HepG2 (cell line): ENCODE measurements around the gene PGS1. TPM values are rescaled to one million over a fixed set of nuclear protein-coding genes. Genes with fewer than 3 reads are reported as not detected.

ENCODE experiments used
- ATAC-seq: fragments of 200-7000 bp; cut with Tn5 transposase; 3 replicates; pipeline ENCODE4 v1.9.1; 2020; ENCODE audit warnings: mild to moderate bottlenecking, moderate library complexity
- BruUV-seq: library from RNA; stranded (reverse); fragments of 400-500 nt; replicated peaks from 2 replicates; lab custom pipeline; 2021; lab: Mats Ljungman, UMichigan
- CTCF ChIA-PET: fragments of 300-600 bp; formaldehyde crosslinking; extraction: SDS; loops from one replicate; lab custom pipeline; 2021; ENCODE audit warnings: low total read pairs, inconsistent platforms, low intra/inter-chr PET ratio; lab: Yijun Ruan, JAX
- POLR2A ChIA-PET: fragments of 350-600 bp; sonication (Branson Sonifier 250); formaldehyde crosslinking; loops from one replicate; lab custom pipeline; 2020; ENCODE audit warnings: antibody characterized with exemption, inconsistent platforms; lab: Yijun Ruan, JAX
- DNase-seq: peaks from one replicate; pipeline ENCODE4 v3.0.0-alpha.2; 2015; ENCODE audit warnings: low spot score
- FAIRE-seq: peaks from 3 replicates; lab custom pipeline; 2011; peaks lifted over from hg19 to GRCh38; lab: Jason Lieb, UNC
- H2AFZ ChIP-seq: one replicate; pipeline ENCODE4 v1.6.1; 2011; ENCODE audit warnings: low read length, inconsistent platforms
- H3K27ac ChIP-seq: fragments of 300-600 bp; 3 replicates; pipeline ENCODE4 v1.8.0; 2011; ENCODE audit warnings: mixed run types, mild to moderate bottlenecking, mixed read lengths, low read length, inconsistent platforms; ENCODE audit not compliant: insufficient read depth; ENCODE audit errors: extremely low read length
- H3K27me3 ChIP-seq, 2 experiments: fragments of 200-600 bp in 1 of 2; 2 replicates in 1 of 2; 3 replicates in 1 of 2; pipeline versions ENCODE4 v1.6.0 to v1.8.0; 2011; ENCODE audit warnings: low read length in 2 of 2, mild to moderate bottlenecking in 2 of 2, moderate library complexity in 2 of 2, inconsistent platforms in 1 of 2; ENCODE audit not compliant: insufficient read depth in 2 of 2, control insufficient read depth in 1 of 2
- H3K36me3 ChIP-seq, 2 experiments: fragments of 200-600 bp in 1 of 2; replicated peaks in 1 of 2; 2 replicates in 1 of 2; 3 replicates in 1 of 2; pipeline versions ENCODE4 v1.5.1 to v1.8.0; 2011; ENCODE audit warnings: low read length in 2 of 2, inconsistent platforms in 1 of 2; ENCODE audit not compliant: insufficient read depth in 2 of 2, control insufficient read depth in 1 of 2
- H3K4me1 ChIP-seq: 2 replicates; pipeline ENCODE4 v1.5.1; 2012; ENCODE audit warnings: low read length, inconsistent platforms; ENCODE audit not compliant: insufficient read depth
- H3K4me2 ChIP-seq: 2 replicates; pipeline ENCODE4 v1.6.0; 2011; ENCODE audit warnings: low read depth, low read length, inconsistent platforms
- H3K4me3 ChIP-seq, 3 experiments: fragments of 200-600 bp in 1 of 3; sonication (generic), shearing (Covaris generic) in 1 of 3; replicated peaks in 1 of 3; 2 replicates each; pipeline ENCODE4 v1.5.1; 2011 to 2016; ENCODE audit warnings: low read length in 3 of 3, inconsistent platforms in 2 of 3, low read depth in 2 of 3, mild to moderate bottlenecking in 2 of 3, control low read depth in 1 of 3, mixed read lengths in 1 of 3; ENCODE audit not compliant: insufficient read depth in 1 of 3
- H3K79me2 ChIP-seq: one replicate; pipeline ENCODE4 v1.6.1; 2011; ENCODE audit warnings: low read length, inconsistent platforms; ENCODE audit not compliant: insufficient read depth
- H3K9ac ChIP-seq: 2 replicates; pipeline ENCODE4 v1.6.0; 2011; ENCODE audit warnings: mild to moderate bottlenecking, low read depth, low read length, inconsistent platforms; ENCODE audit not compliant: insufficient read depth
- H3K9me3 ChIP-seq: 2 replicates; pipeline ENCODE4 v1.5.1; 2012; ENCODE audit warnings: mild to moderate bottlenecking, low read length
- H4K20me1 ChIP-seq: 2 replicates; pipeline ENCODE4 v1.6.0; 2011; ENCODE audit warnings: inconsistent platforms, mild to moderate bottlenecking, low read length, moderate library complexity; ENCODE audit not compliant: insufficient read depth
- GTF2F1 ChIP-seq: fragments of 150-350 bp; IDR thresholded peaks from 2 replicates; pipeline ENCODE4 v1.6.1; 2014; ENCODE audit warnings: low read length
- IKZF5 ChIP-seq: IDR thresholded peaks from 2 replicates; pipeline ENCODE4 v1.6.1; 2018; ENCODE audit warnings: missing genetic modification reagents, mild to moderate bottlenecking, missing compliant biosample characterization
- KDM2A ChIP-seq: sonication (generic); formaldehyde crosslinking; IDR thresholded peaks from 2 replicates; pipeline ENCODE4 v1.4.0; 2020; ENCODE audit warnings: low read depth, missing genetic modification reagents, borderline replicate concordance
- PCBP2 ChIP-seq: fragments of 200-400 bp; formaldehyde crosslinking; optimal IDR thresholded peaks from 2 replicates; pipeline ENCODE3; 2018; ENCODE audit warnings: low read length, low read depth; ENCODE audit not compliant: poor library complexity, severe bottlenecking
- PRPF4 ChIP-seq: fragments of 200-400 bp; formaldehyde crosslinking; IDR thresholded peaks from 2 replicates; pipeline ENCODE4 v1.6.1; 2016; ENCODE audit warnings: low read length, low read depth; ENCODE audit not compliant: poor library complexity, severe bottlenecking
- SALL1 ChIP-seq: sonication (generic); formaldehyde crosslinking; IDR thresholded peaks from 2 replicates; pipeline ENCODE4 v1.8.0; 2022; ENCODE audit warnings: mild to moderate bottlenecking, missing genetic modification reagents
- SUZ12 ChIP-seq: fragments of 150-350 bp; IDR thresholded peaks from 2 replicates; pipeline ENCODE4 v1.6.1; 2014; ENCODE audit warnings: low read depth, low read length
- ZNF205 ChIP-seq: IDR thresholded peaks from 2 replicates; pipeline ENCODE4 v1.6.1; 2018; ENCODE audit warnings: missing biosample characterization, missing genetic modification reagents
- ZNF687 ChIP-seq: sonication (generic); formaldehyde crosslinking; IDR thresholded peaks from 2 replicates; pipeline ENCODE4 v1.5.1; 2020; ENCODE audit warnings: mild to moderate bottlenecking, missing genetic modification reagents, moderate library complexity
- ZNF720 ChIP-seq: sonication (generic); formaldehyde crosslinking; IDR thresholded peaks from 2 replicates; pipeline ENCODE4 v1.4.0; 2020; ENCODE audit warnings: missing genetic modification reagents
- WGBS: methylation state at CpG from one replicate; pipeline ENCODE4 v1.1.6; 2017; ENCODE audit warnings: low lambda C conversion rate; 5-methylcytosine and 5-hydroxymethylcytosine counted together
- in situ Hi-C: cut with HindIII; loops from 2 replicates; pipeline ENCODE4 v1.10.0; 2017; ENCODE audit warnings: low pct_unique_long_range_greater_than_20kb; ENCODE audit not compliant: extremely low pct_ligation_motif_present
- intact Hi-C: fragments of 100-400 bp; cut with micrococcal nuclease; formaldehyde crosslinking; loops from one replicate; pipeline ENCODE4 v1.10.0; 2022; ENCODE audit not compliant: unreplicated experiment
- polyA plus RNA-seq, 8 experiments: library from polyadenylated mRNA; depleted of rRNA in 3 of 8; stranded (reverse) in 7 of 8; unstranded in 1 of 8; fragments of >200 nt; fragmentation: Illumina TruSeq in 4 of 8; extraction: Trizol in 4 of 8; gene quantifications; 2 replicates each; pipeline versions ENCODE4 v1.2.1 to v1.2.3, GENCODE V29; 2011 to 2016; ENCODE audit warnings: low read depth in 4 of 8, missing spikeins in 1 of 8, mixed read lengths in 1 of 8; ENCODE audit not compliant: insufficient read depth in 1 of 8
- total RNA-seq, 5 experiments: library from RNA; depleted of rRNA; stranded (reverse); fragments of >200 nt; fragmentation: Illumina TruSeq; extraction: Trizol; gene quantifications; 2 replicates each; pipeline ENCODE4 v1.2.3, GENCODE V29; 2016; ENCODE audit warnings: low read depth in 1 of 5

PGS1 gene
- total and polyA plus RNA-seq, 2 of the 13 experiments (the other 11 are each of a cell fraction or from before 2014, with no cell fraction given) = 25.9 to 31.5 TPM

- no TSS peak for BruUV-seq
- no peak for ATAC-seq
- ChIA-PET POLR2A (interaction anchor here (1.2 to 2.5 kb wide), 2 partner anchors 10 to 12 kb away, joined by 3 to 12 read pairs; no protein-coding TSS in a partner anchor), CTCF (no interaction called here)
- no peaks in the 10 kb centered on the region for H3K79me2 ChIP-seq
- 80% methylated on average over 13 of the region's 13 CpGs for WGBS
- intact Hi-C loops = no loop called here
- no peak overlapping the region for H3K4me3 ChIP-seq
- DNase-seq = no peak
- H3K9ac ChIP-seq = no peak overlapping the region
- H3K36me3 ChIP-seq = peaks cover 0 to 2% of the 10 kb centered on the region in 2 experiments; a peak in 2 of 5 replicates
- H3K4me1 ChIP-seq = peaks cover 32% of the 10 kb centered on the region
- H3K27ac ChIP-seq = no peak overlapping the region
- no peaks in the 10 kb centered on the region for H3K9me3 ChIP-seq
- 0 out of 2 replicates have a peak overlapping the region, but pooled peaks have one; percentile 77 for H3K4me2 ChIP-seq
- FAIRE-seq = no peak
- no peak overlapping the region for H2AFZ ChIP-seq
- TF ChIP-seq SUZ12 (no peak), ZNF205 (CRISPR knock-in tag) (no peak), PCBP2 (peak; percentile 94)
- in situ Hi-C loops = no loop called here
- no peaks in the 10 kb centered on the region for H4K20me1 ChIP-seq
- peaks cover 0 to 8% of the 10 kb centered on the region in 2 experiments; a peak in 3 of 5 replicates for H3K27me3 ChIP-seq
Observed at GRCh38 chr17:78433780-78434335, 55.4 kb downstream of the PGS1 start.

- DNase-seq (no peak), ATAC-seq (peak; percentile 3; the same call in 2 of the 3 replicates), FAIRE-seq (no peak)
- peaks cover 32% of the 10 kb centered on the region for H3K4me1 ChIP-seq
- WGBS = 24% methylated on average over 14 of the region's 18 CpGs
- H3K36me3 ChIP-seq = no peaks in the 10 kb centered on the region
- H3K9ac ChIP-seq = no peak overlapping the region
- no peak overlapping the region for H3K4me3 ChIP-seq
- intact Hi-C loops (no loop called here), in situ Hi-C loops (no loop called here)
- no peak overlapping the region for H3K27ac ChIP-seq
- ChIA-PET CTCF (no interaction called here), POLR2A (no interaction called here)
- H4K20me1 ChIP-seq = no peaks in the 10 kb centered on the region
- H3K9me3 ChIP-seq = no peaks in the 10 kb centered on the region
- no peak overlapping the region for H2AFZ ChIP-seq
- H3K27me3 ChIP-seq = peaks cover 0 to 8% of the 10 kb centered on the region in 2 experiments; a peak in 3 of 5 replicates
- no peaks in the 10 kb centered on the region for H3K79me2 ChIP-seq
- H3K4me2 ChIP-seq = no peak overlapping the region
- no TSS peak for BruUV-seq
- TF ChIP-seq IKZF5 (no peak), KDM2A (CRISPR knock-in tag) (0 out of 2 replicates have a peak, but pooled peaks have one; percentile 15), PCBP2 (peak; percentile 49), ZNF687 (peak; percentile 59), PRPF4 (peak; percentile 88), ZNF720 (CRISPR knock-in tag) (no peak), SALL1 (peak; percentile 9; the same call in 1 of the 2 replicates), GTF2F1 (no peak)
Observed at GRCh38 chr17:78434455-78435329, 56.2 kb downstream of the PGS1 start.
